H1 (cell line): Measurements from ENCODE around the gene TCF4. TPM values are rescaled to one million over a fixed set of nuclear protein-coding genes. Genes with fewer than 3 reads are reported as not detected.

ENCODE experiments used
- CTCF ChIA-PET: fragments of 300-600 bp; sonication (Branson Sonifier 250); formaldehyde crosslinking; loops from one replicate; lab custom pipeline; 2021; ENCODE audit not compliant: partially characterized antibody; lab: Charles Lee
- POLR2A ChIA-PET: fragments of 300-600 bp; sonication (Branson Sonifier 250); formaldehyde crosslinking; loops from one replicate; lab custom pipeline; 2021; ENCODE audit warnings: inconsistent platforms; ENCODE audit not compliant: partially characterized antibody; lab: Charles Lee
- DNase-seq, 2 experiments: peaks; one replicate each; pipeline versions ENCODE4 v3.0.0 to v3.0.0-alpha.2; 2010 to 2022; ENCODE audit warnings: low spot score in 2 of 2, low read depth in 1 of 2, mixed read lengths in 1 of 2
- FAIRE-seq: peaks from 2 replicates; lab custom pipeline; 2011; peaks lifted over from hg19 to GRCh38; lab: Jason Lieb, UNC
- H2AFZ ChIP-seq: 2 replicates; pipeline ENCODE4 v1.8.1; 2012; ENCODE audit warnings: low read length, inconsistent platforms
- H2AK5ac ChIP-seq: 2 replicates; pipeline ENCODE4 v1.6.1; 2013; ENCODE audit warnings: low read depth, low read length
- H2BK120ac ChIP-seq: replicated peaks from 2 replicates; pipeline ENCODE3; 2013; ENCODE audit warnings: low read depth, low read length, inconsistent platforms
- H2BK12ac ChIP-seq: 2 replicates; pipeline ENCODE4 v1.6.1; 2013; ENCODE audit warnings: low read depth, low read length
- H2BK15ac ChIP-seq: 2 replicates; pipeline ENCODE4 v1.6.1; 2013; ENCODE audit warnings: low read length
- H2BK20ac ChIP-seq: 2 replicates; pipeline ENCODE4 v1.6.1; 2013; ENCODE audit warnings: low read length
- H2BK5ac ChIP-seq: 2 replicates; pipeline ENCODE4 v1.6.1; 2013; ENCODE audit warnings: low read depth, low read length
- H3K14ac ChIP-seq: 2 replicates; pipeline ENCODE4 v1.6.1; 2013; ENCODE audit warnings: inconsistent platforms; ENCODE audit not compliant: insufficient read length
- H3K18ac ChIP-seq: 2 replicates; pipeline ENCODE4 v1.6.1; 2013; ENCODE audit warnings: low read length; ENCODE audit errors: extremely low read depth
- H3K23ac ChIP-seq: 2 replicates; pipeline ENCODE4 v1.6.1; 2013; ENCODE audit warnings: inconsistent platforms; ENCODE audit not compliant: insufficient read length
- H3K23me2 ChIP-seq: 2 replicates; pipeline ENCODE4 v1.6.1; 2013; ENCODE audit warnings: low read depth, low read length
- H3K27ac ChIP-seq: 2 replicates; pipeline ENCODE4 v1.6.1; 2011; ENCODE audit warnings: low read depth, low read length, inconsistent platforms
- H3K27me3 ChIP-seq, 4 experiments: replicated peaks in 1 of 4; 1 replicate in 1 of 4; 2 replicates in 3 of 4; pipeline versions ENCODE4 v1.6.1 to v1.8.1; 2011 to 2013; ENCODE audit warnings: low read length in 3 of 4, mild to moderate bottlenecking in 3 of 4, inconsistent platforms in 2 of 4, mixed read lengths in 2 of 4, moderate library complexity in 1 of 4; ENCODE audit not compliant: control insufficient read depth in 3 of 4, insufficient read depth in 3 of 4; ENCODE audit errors: extremely low read depth in 1 of 4
- H3K36me3 ChIP-seq, 4 experiments: 2 replicates each; pipeline versions ENCODE4 v1.6.1 to v1.8.1; 2011 to 2013; ENCODE audit warnings: mild to moderate bottlenecking in 4 of 4, low read length in 3 of 4, moderate library complexity in 2 of 4, control low read depth in 1 of 4, inconsistent platforms in 1 of 4; ENCODE audit not compliant: insufficient read depth in 4 of 4, control insufficient read depth in 2 of 4
- H3K4ac ChIP-seq: replicated peaks from 2 replicates; pipeline ENCODE3; 2013; ENCODE audit warnings: low read length, low read depth, mixed read lengths, inconsistent platforms; ENCODE audit not compliant: insufficient read length
- H3K4me1 ChIP-seq, 4 experiments: replicated peaks in 1 of 4; 1 replicate in 1 of 4; 2 replicates in 3 of 4; pipeline versions ENCODE4 v1.6.1 to v1.8.1; 2011 to 2013; ENCODE audit warnings: low read length in 3 of 4, inconsistent platforms in 2 of 4, mixed read lengths in 1 of 4; ENCODE audit not compliant: insufficient read depth in 4 of 4, control insufficient read depth in 3 of 4
- H3K4me2 ChIP-seq, 2 experiments: 2 replicates each; pipeline versions ENCODE4 v1.6.1 to v1.8.1; 2011 to 2013; ENCODE audit warnings: low read depth in 2 of 2, low read length in 2 of 2, control low read depth in 1 of 2, inconsistent platforms in 1 of 2, mild to moderate bottlenecking in 1 of 2; ENCODE audit not compliant: insufficient read depth in 1 of 2
- H3K4me3 ChIP-seq, 4 experiments: fragments of 200-600, 300-600 bp in 1 of 4; sonication (generic), shearing (Covaris generic), sonication (Bioruptor Twin) in 1 of 4; 2 replicates each; pipeline versions ENCODE4 v1.5.1 to v1.8.1; 2011 to 2016; ENCODE audit warnings: low read length in 4 of 4, low read depth in 3 of 4, control low read depth in 2 of 4, inconsistent platforms in 2 of 4, mild to moderate bottlenecking in 2 of 4, mixed read lengths in 1 of 4, moderate library complexity in 1 of 4; ENCODE audit not compliant: insufficient read depth in 2 of 4; ENCODE audit errors: extremely low read depth in 1 of 4
- H3K56ac ChIP-seq: replicated peaks from 2 replicates; pipeline ENCODE3; 2013; ENCODE audit warnings: low read depth, mild to moderate bottlenecking, mixed read lengths, low read length, inconsistent platforms; ENCODE audit not compliant: insufficient read length
- H3K79me1 ChIP-seq: 2 replicates; pipeline ENCODE4 v1.6.1; 2013; ENCODE audit warnings: low read depth, low read length, control low read depth
- H3K79me2 ChIP-seq, 2 experiments: 2 replicates each; pipeline versions ENCODE4 v1.6.1 to v1.8.1; 2012 to 2013; ENCODE audit warnings: low read length in 2 of 2, mild to moderate bottlenecking in 2 of 2, inconsistent platforms in 1 of 2; ENCODE audit not compliant: insufficient read depth in 2 of 2, control insufficient read depth in 1 of 2
- H3K9ac ChIP-seq, 4 experiments: replicated peaks in 1 of 4; 1 replicate in 1 of 4; 2 replicates in 3 of 4; pipeline versions ENCODE4 v1.6.1 to v1.8.1; 2011 to 2013; ENCODE audit warnings: low read depth in 3 of 4, low read length in 3 of 4, control low read depth in 2 of 4, mild to moderate bottlenecking in 2 of 4, moderate library complexity in 2 of 4, inconsistent platforms in 1 of 4; ENCODE audit errors: extremely low read depth in 1 of 4
- H3K9me3 ChIP-seq, 2 experiments: 2 replicates each; pipeline versions ENCODE4 v1.6.1 to v1.8.1; 2012 to 2013; ENCODE audit warnings: mild to moderate bottlenecking in 2 of 2, moderate library complexity in 2 of 2, control low read depth in 1 of 2, inconsistent platforms in 1 of 2, low read depth in 1 of 2, low read length in 1 of 2, mixed read lengths in 1 of 2; ENCODE audit not compliant: insufficient read depth in 2 of 2
- H4K20me1 ChIP-seq, 2 experiments: replicated peaks in 1 of 2; 2 replicates each; pipeline versions ENCODE3 to v1.8.1; 2011 to 2013; ENCODE audit warnings: inconsistent platforms in 2 of 2, low read length in 2 of 2, mild to moderate bottlenecking in 1 of 2; ENCODE audit not compliant: insufficient read depth in 2 of 2, control insufficient read depth in 1 of 2
- H4K5ac ChIP-seq: 2 replicates; pipeline ENCODE4 v1.6.1; 2013; ENCODE audit warnings: low read length, low read depth, mixed read lengths, inconsistent platforms; ENCODE audit not compliant: insufficient read length
- H4K8ac ChIP-seq: 2 replicates; pipeline ENCODE4 v1.8.0; 2013; ENCODE audit warnings: mild to moderate bottlenecking, moderate library complexity, low read length, inconsistent platforms; ENCODE audit not compliant: insufficient read depth; ENCODE audit errors: extremely low read depth
- H4K91ac ChIP-seq: replicated peaks from 2 replicates; pipeline ENCODE3; 2013; ENCODE audit warnings: low read length, mixed read lengths, inconsistent platforms; ENCODE audit not compliant: insufficient read length
- HDAC6 ChIP-seq: IDR thresholded peaks from one replicate; pipeline ENCODE4 v1.7.1; 2012; ENCODE audit warnings: low read depth, mild to moderate bottlenecking, inconsistent platforms, low read length, moderate library complexity
- KDM1A ChIP-seq: fragments of 200-600, 300-600 bp; sonication (generic); IDR thresholded peaks from 2 replicates; pipeline ENCODE4 v1.7.1; 2016; ENCODE audit warnings: mild to moderate bottlenecking, low read length, borderline replicate concordance
- WGBS, 2 experiments: shearing (Covaris generic) in 1 of 2; methylation state at CpG; one replicate each; pipeline versions ENCODE4 v1.1.6 to v1.1.7; 2013 to 2015; ENCODE audit warnings: low lambda C conversion rate in 2 of 2, mixed read lengths in 2 of 2, inconsistent platforms in 1 of 2, low coverage in 1 of 2, missing lambda C conversion rate in 1 of 2; ENCODE audit not compliant: insufficient replicate concordance in 2 of 2, insufficient coverage in 1 of 2, insufficient read length in 1 of 2; ENCODE audit errors: extremely low coverage in 1 of 2, missing lambda C conversion rate in 1 of 2; 5-methylcytosine and 5-hydroxymethylcytosine counted together
- polyA plus RNA-seq, 7 experiments: library from polyadenylated mRNA; depleted of rRNA in 3 of 7; stranded (reverse) in 5 of 7; unstranded in 2 of 7; fragments of >200 nt in 5 of 7; fragments of 200-250 nt in 2 of 7; gene quantifications; 1 replicate in 5 of 7; 2 replicates in 1 of 7; 4 replicates in 1 of 7; pipeline versions ENCODE4 v1.2.1 to v1.2.3, GENCODE V29; 2011 to 2013; ENCODE audit warnings: missing spikeins in 2 of 7, mixed read lengths in 2 of 7
- total RNA-seq: library from RNA; stranded (reverse); fragmentation: NEBNext Ultra II Directional; extraction: Animal tissue kit (Norgen Biotek cat#: 25700); gene quantifications from 2 replicates; pipeline ENCODE4 v1.2.1, GENCODE V29; 2021

The TCF4 gene
- total and polyA plus RNA-seq, 2 of the 8 experiments (the other 6 are each of a cell fraction or from before 2014, with no cell fraction given) = 59.3 to 118 TPM

DNA sequence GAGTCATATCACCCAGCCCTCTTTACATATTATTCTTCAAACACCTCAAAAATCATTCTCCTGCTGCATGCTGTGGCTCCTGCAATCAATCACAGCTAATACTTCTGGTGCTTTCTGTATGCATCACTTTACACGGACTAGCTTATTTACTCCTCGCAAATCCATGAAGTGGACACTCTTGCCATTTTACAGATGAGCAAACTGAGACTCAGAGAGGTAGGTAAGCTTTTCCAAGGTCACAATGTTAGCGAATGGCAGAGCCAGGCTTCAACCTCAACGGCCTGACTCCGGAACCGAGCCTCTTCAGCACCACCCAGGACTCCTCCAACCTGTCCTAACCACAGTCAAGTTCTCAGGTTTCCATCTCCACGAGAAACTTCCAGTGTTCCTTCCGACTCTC lies 36.8 kb downstream of the TCF4 start:
- Histone ChIP-seq H3K36me3 (peaks cover 0 to 4% (median 0%) of the 10 kb centered on the region in 4 experiments; a peak in 1 of 8 replicates), H3K9me3 (no peaks in the 10 kb centered on the region), H3K23ac (no peak overlapping the region), H3K18ac (no peak overlapping the region), H3K56ac (no peak overlapping the region), H3K27ac (no peak overlapping the region), H3K9ac (no peak overlapping the region), H4K8ac (no peak overlapping the region), H3K23me2 (no peaks in the 10 kb centered on the region), H2AK5ac (no peak overlapping the region), H2BK20ac (no peak overlapping the region), H3K4me1 (peaks cover 0 to 7% (median 5%) of the 10 kb centered on the region in 4 experiments; a peak in 3 of 7 replicates), H4K20me1 (peaks cover 8 to 11% of the 10 kb centered on the region in 2 experiments), H3K4me2 (no peak overlapping the region), H4K91ac (no peak overlapping the region), H2AFZ (no peak overlapping the region), H3K4ac (no peak overlapping the region), H2BK5ac (no peak overlapping the region), H3K79me1 (peaks cover 4% of the 10 kb centered on the region; the same call in 1 of the 2 replicates), H3K4me3 (no peak overlapping the region), H2BK120ac (no peak overlapping the region), H3K79me2 (peaks cover 0 to 92% of the 10 kb centered on the region in 2 experiments; a peak in 3 of 4 replicates), H3K14ac (no peak overlapping the region), H2BK12ac (no peak overlapping the region), H2BK15ac (no peak overlapping the region), H3K27me3 (no peaks in the 10 kb centered on the region), H4K5ac (no peak overlapping the region)
- CTCF ChIA-PET = interaction anchor here (1.5 kb wide), 1 partner anchor 116 kb away, joined by 3 read pairs; no protein-coding TSS in a partner anchor
- TF ChIP-seq KDM1A (peak; percentile 54; the same call in 1 of the 2 replicates), HDAC6 (no peak)
- POLR2A ChIA-PET = no interaction called here
- no peak for FAIRE-seq
- WGBS, 2 experiments = 83% methylated on average over 8 of the region's 8 CpGs; no CpG with 5 or more reads in 1 of the 2 experiments
- no peak for DNase-seq
